B cell (primary cell): ENCODE measurements around the gene CHST1. TPM values are rescaled to one million over a fixed set of nuclear protein-coding genes. Genes with fewer than 3 reads are reported as not detected.

Experiments used
- ATAC-seq: fragments of 200-7000 bp; cut with Tn5 transposase; one replicate; pipeline ENCODE4 v1.10.0; 2021; ENCODE audit warnings: low read depth, mild to moderate bottlenecking, moderate number of reproducible peaks, moderate library complexity
- CTCF ChIA-PET: fragments of 350-600 bp; sonication (Branson Sonifier 250); formaldehyde crosslinking; loops from one replicate; lab custom pipeline; 2021; ENCODE audit warnings: antibody characterized with exemption, inconsistent platforms; lab: Charles Lee
- POLR2A ChIA-PET: fragments of 350-600 bp; sonication (Branson Sonifier 250); formaldehyde crosslinking; loops from one replicate; lab custom pipeline; 2021; ENCODE audit warnings: antibody characterized with exemption; lab: Charles Lee
- DNase-seq: peaks from one replicate; pipeline ENCODE4 v3.0.0; 2013
- H2AFZ ChIP-seq: 2 replicates; pipeline ENCODE4 v1.6.1; 2012; ENCODE audit warnings: mild to moderate bottlenecking, low read depth, low read length; ENCODE audit not compliant: insufficient read depth, poor library complexity, severe bottlenecking
- H3K27ac ChIP-seq, 2 donors: 1 replicate in 1 of 2; 2 replicates in 1 of 2; pipeline ENCODE4 v1.5.1; 2012 to 2013; ENCODE audit warnings: low read length in 2 of 2, mild to moderate bottlenecking in 2 of 2, moderate library complexity in 1 of 2
- H3K27me3 ChIP-seq, 4 experiments: fragments of 200-600 bp in 1 of 4; sonication (generic) in 1 of 4; replicated peaks in 1 of 4; 1 replicate in 2 of 4; 2 replicates in 2 of 4; pipeline versions ENCODE4 v1.6.1 to v1.7.0; 2013 to 2016; ENCODE audit warnings: low read length in 3 of 4, mild to moderate bottlenecking in 2 of 4, mixed read lengths in 1 of 4, moderate library complexity in 1 of 4; ENCODE audit not compliant: insufficient read depth in 4 of 4, control insufficient read depth in 3 of 4; ENCODE audit errors: control extremely low read depth in 1 of 4
- H3K36me3 ChIP-seq, 2 experiments: replicated peaks in 1 of 2; 1 replicate in 1 of 2; 2 replicates in 1 of 2; pipeline versions ENCODE4 v1.6.1 to v1.7.1; 2013; ENCODE audit warnings: low read length in 1 of 2; ENCODE audit not compliant: insufficient read depth in 2 of 2, control insufficient read depth in 1 of 2; ENCODE audit errors: control extremely low read depth in 1 of 2, extremely low read depth in 1 of 2
- H3K4me1 ChIP-seq, 2 donors: fragments of 200-600 bp in 1 of 2; sonication (generic) in 1 of 2; 1 replicate in 1 of 2; 2 replicates in 1 of 2; pipeline versions ENCODE4 v1.5.1 to v1.6.1; 2013 to 2017; ENCODE audit warnings: low read length in 2 of 2; ENCODE audit not compliant: control insufficient read depth in 2 of 2, insufficient read depth in 2 of 2
- H3K4me2 ChIP-seq: replicated peaks from 2 replicates; pipeline ENCODE3; 2012; ENCODE audit warnings: mild to moderate bottlenecking, low read depth, low read length; ENCODE audit not compliant: poor library complexity, severe bottlenecking
- H3K4me3 ChIP-seq, 5 experiments: fragments of 200-600 bp in 1 of 5; sonication (generic) in 1 of 5; 1 replicate in 3 of 5; 2 replicates in 2 of 5; pipeline versions ENCODE4 v1.5.1 to v1.7.0; 2011 to 2016; ENCODE audit warnings: low read length in 4 of 5, mild to moderate bottlenecking in 4 of 5, low read depth in 2 of 5, control low read depth in 1 of 5, moderate library complexity in 1 of 5; ENCODE audit not compliant: insufficient read depth in 1 of 5; ENCODE audit errors: control extremely low read depth in 1 of 5, extremely low read depth in 1 of 5
- H3K79me2 ChIP-seq: fragments of 200-600 bp; sonication (generic); one replicate; pipeline ENCODE4 v1.6.0; 2016; ENCODE audit warnings: low read length; ENCODE audit not compliant: control insufficient read depth, insufficient read depth
- H3K9ac ChIP-seq: fragments of 200-600 bp; sonication (generic); 2 replicates; pipeline ENCODE4 v1.6.1; 2017; ENCODE audit warnings: mild to moderate bottlenecking, low read length, moderate library complexity
- H3K9me3 ChIP-seq, 3 donors: one replicate each; pipeline versions ENCODE4 v1.6.1 to v1.7.1; 2013; ENCODE audit warnings: low read length in 2 of 3; ENCODE audit not compliant: control insufficient read depth in 2 of 3, insufficient read depth in 1 of 3; ENCODE audit errors: control extremely low read depth in 1 of 3
- H4K20me1 ChIP-seq: 2 replicates; pipeline ENCODE4 v1.6.0; 2012; ENCODE audit warnings: mild to moderate bottlenecking, low read length; ENCODE audit not compliant: insufficient read depth, control insufficient read depth, poor library complexity, severe bottlenecking
- H3K27ac Mint-ChIP-seq: one replicate; pipeline ENCODE4 v1.8.0; 2021; ENCODE audit warnings: mixed read lengths
- H3K27me3 Mint-ChIP-seq: one replicate; pipeline ENCODE4 v1.8.0; 2021; ENCODE audit warnings: mixed read lengths
- H3K4me1 Mint-ChIP-seq: one replicate; pipeline ENCODE4 v1.8.0; 2021; ENCODE audit warnings: mixed read lengths
- H3K4me3 Mint-ChIP-seq: one replicate; pipeline ENCODE4 v1.8.0; 2021; ENCODE audit warnings: mixed read lengths
- H3K9me3 Mint-ChIP-seq: one replicate; pipeline ENCODE4 v1.8.0; 2022; ENCODE audit warnings: mixed read lengths; ENCODE audit not compliant: insufficient read depth
- EZH2 ChIP-seq: IDR thresholded peaks from 2 replicates; pipeline ENCODE4 v1.6.1; 2012; ENCODE audit warnings: borderline replicate concordance, low read depth, mild to moderate bottlenecking, moderate library complexity, low read length; ENCODE audit not compliant: insufficient read depth, poor library complexity, severe bottlenecking
- WGBS: methylation state at CpG from one replicate; pipeline ENCODE4 v1.1.5; 2013; ENCODE audit warnings: missing lambda C conversion rate; ENCODE audit not compliant: insufficient coverage; 5-methylcytosine and 5-hydroxymethylcytosine counted together
- intact Hi-C: fragments of 100-400 bp; cut with micrococcal nuclease; formaldehyde crosslinking; loops from one replicate; pipeline ENCODE4 v1.10.0; 2022
- polyA plus RNA-seq: library from polyadenylated mRNA; depleted of rRNA; stranded (reverse); fragments of >200 nt; gene quantifications from 2 replicates; pipeline ENCODE4 v1.2.3, GENCODE V29; 2012
- total RNA-seq, 2 donors: library from RNA; stranded (reverse); fragments of 120-200 nt in 1 of 2; gene quantifications; 1 replicate in 1 of 2; 2 replicates in 1 of 2; pipeline versions ENCODE4 v1.2.3 to v1.2.4, GENCODE V29; 2013 to 2022
- TF ChIP-seq, protein P1 (sequence below): fragments of 200-600 bp; IDR thresholded peaks from one replicate; pipeline ENCODE4 v1.8.0; 2022; ENCODE audit warnings: antibody characterized with exemption, mild to moderate bottlenecking

CHST1 gene
- total and polyA plus RNA-seq, 2 donors (not counting 1 experiment from before 2014, with no cell fraction given): not detected

DNA sequence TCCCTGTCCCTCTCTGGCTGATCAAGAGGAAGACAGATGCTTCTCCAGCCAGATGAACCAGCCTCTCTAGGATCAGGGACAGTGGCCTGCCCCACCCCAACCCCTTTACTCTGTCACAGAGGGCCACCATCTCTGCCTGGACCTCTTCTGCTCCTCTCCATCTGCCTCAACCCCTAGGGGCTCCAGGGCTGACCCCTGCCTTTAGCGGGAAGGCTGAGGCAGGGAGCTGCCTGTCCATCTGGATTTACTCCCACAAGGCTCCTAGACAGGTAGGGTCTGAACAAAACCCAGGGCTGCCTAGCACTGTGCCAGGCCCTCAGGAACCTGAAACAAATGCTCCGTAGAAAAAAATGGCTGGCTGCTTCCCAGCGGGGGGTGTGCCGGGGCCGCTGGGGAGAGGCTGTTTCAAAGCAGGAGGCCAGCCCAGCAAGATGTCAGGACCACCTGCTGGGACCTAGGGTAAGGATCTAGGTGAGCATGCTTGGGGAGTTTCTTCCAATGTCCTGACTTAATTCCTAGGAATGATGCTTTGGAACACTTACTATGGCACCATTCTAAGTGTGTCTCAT is 3.2 kb downstream of the CHST1 start:
- H3K4me3 Mint-ChIP-seq: no peak overlapping the region
- no peak for DNase-seq
- POLR2A ChIA-PET: no interaction called here

DNA sequence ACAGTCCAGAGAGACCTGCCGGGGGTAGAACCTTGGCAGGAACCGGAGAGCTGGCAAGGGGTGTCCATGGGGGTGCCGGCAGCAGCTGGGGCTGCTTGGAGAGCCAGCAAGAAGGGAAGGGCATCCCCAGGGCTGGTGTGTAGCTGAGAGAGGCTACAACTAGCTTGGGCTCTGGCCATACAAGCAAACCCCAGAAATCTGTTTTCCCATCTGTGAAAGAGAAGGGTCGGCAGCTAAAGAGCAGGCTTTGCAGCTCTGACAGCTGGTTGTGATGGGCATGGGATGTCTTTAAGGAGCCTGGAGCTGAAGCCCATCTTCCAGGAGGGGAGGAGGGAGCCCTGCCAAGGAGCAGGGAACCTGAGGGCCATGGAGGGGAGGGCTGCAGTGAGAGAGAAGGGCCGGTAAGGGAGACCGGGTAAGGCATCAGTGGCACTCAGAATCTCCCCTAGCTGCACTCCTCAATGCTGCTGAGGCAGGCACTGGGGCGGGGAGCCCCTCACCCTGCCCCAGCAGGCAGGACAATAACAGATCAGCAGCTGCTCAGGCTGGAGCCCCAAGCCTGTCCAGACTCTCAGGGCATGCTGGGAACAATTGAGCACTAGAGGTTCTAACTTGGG is 3.9 kb downstream of the CHST1 start:
- CTCF ChIA-PET: no interaction called here
- Histone ChIP-seq H3K27ac (no peak overlapping the region), H3K4me1 (peaks cover 8 to 11% of the 10 kb centered on the region in 2 donors), H3K4me3 (no peak overlapping the region), H3K9me3 (no peaks in the 10 kb centered on the region), H3K9ac (no peak overlapping the region), H3K4me2 (no peak overlapping the region), H4K20me1 (no peaks in the 10 kb centered on the region), H2AFZ (no peak overlapping the region), H3K27me3 (peaks cover 0 to 56% (median 18%) of the 10 kb centered on the region in 4 experiments), H3K36me3 (no peaks in the 10 kb centered on the region), H3K79me2 (no peaks in the 10 kb centered on the region)
- POLR2A ChIA-PET: no interaction called here
- H3K9me3 Mint-ChIP-seq: no peaks in the 10 kb centered on the region
- TF ChIP-seq, protein P1, sequence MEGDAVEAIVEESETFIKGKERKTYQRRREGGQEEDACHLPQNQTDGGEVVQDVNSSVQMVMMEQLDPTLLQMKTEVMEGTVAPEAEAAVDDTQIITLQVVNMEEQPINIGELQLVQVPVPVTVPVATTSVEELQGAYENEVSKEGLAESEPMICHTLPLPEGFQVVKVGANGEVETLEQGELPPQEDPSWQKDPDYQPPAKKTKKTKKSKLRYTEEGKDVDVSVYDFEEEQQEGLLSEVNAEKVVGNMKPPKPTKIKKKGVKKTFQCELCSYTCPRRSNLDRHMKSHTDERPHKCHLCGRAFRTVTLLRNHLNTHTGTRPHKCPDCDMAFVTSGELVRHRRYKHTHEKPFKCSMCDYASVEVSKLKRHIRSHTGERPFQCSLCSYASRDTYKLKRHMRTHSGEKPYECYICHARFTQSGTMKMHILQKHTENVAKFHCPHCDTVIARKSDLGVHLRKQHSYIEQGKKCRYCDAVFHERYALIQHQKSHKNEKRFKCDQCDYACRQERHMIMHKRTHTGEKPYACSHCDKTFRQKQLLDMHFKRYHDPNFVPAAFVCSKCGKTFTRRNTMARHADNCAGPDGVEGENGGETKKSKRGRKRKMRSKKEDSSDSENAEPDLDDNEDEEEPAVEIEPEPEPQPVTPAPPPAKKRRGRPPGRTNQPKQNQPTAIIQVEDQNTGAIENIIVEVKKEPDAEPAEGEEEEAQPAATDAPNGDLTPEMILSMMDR: no peak
- TF ChIP-seq EZH2: no peak
- DNase-seq (no peak), ATAC-seq (no peak)
- WGBS: 55% methylated on average over 7 of the region's 7 CpGs
- H3K4me3 Mint-ChIP-seq: no peak overlapping the region
- H3K27me3 Mint-ChIP-seq: peaks cover 64% of the 10 kb centered on the region
- peaks cover 7% of the 10 kb centered on the region for H3K4me1 Mint-ChIP-seq
- H3K27ac Mint-ChIP-seq: no peak overlapping the region
- intact Hi-C loops: no loop called here

More for the DNA sequence above, 3.2 kb downstream of the CHST1 start:
- H4K20me1 ChIP-seq: no peaks in the 10 kb centered on the region
- intact Hi-C loops: no loop called here
- H3K36me3 ChIP-seq: no peaks in the 10 kb centered on the region
- 66% methylated on average over 5 of the region's 5 CpGs for WGBS
- no peak for ATAC-seq
- H3K4me3 ChIP-seq: no peak overlapping the region
- H3K9me3 Mint-ChIP-seq: no peaks in the 10 kb centered on the region
- H3K4me1 ChIP-seq: peaks cover 8 to 11% of the 10 kb centered on the region in 2 donors
- H3K9ac ChIP-seq: no peak overlapping the region
- no peak overlapping the region for H2AFZ ChIP-seq
- no peaks in the 10 kb centered on the region for H3K9me3 ChIP-seq
- CTCF ChIA-PET: no interaction called here
- H3K27ac ChIP-seq: no peak overlapping the region
- peaks cover 7% of the 10 kb centered on the region for H3K4me1 Mint-ChIP-seq
- peaks cover 0 to 63% (median 23%) of the 10 kb centered on the region in 4 experiments for H3K27me3 ChIP-seq
- no peaks in the 10 kb centered on the region for H3K79me2 ChIP-seq
- H3K4me2 ChIP-seq: no peak overlapping the region
- peaks cover 64% of the 10 kb centered on the region for H3K27me3 Mint-ChIP-seq
- TF ChIP-seq, protein P1: no peak
- no peak for TF ChIP-seq EZH2
- no peak overlapping the region for H3K27ac Mint-ChIP-seq
